Endometrial microvascular endothelial cells (primary cell): ENCODE data around the gene PEX26. TPM values are rescaled to one million over a fixed set of nuclear protein-coding genes. Genes with fewer than 3 reads are reported as not detected.
"Not testable (repeated sequence)": the region's sequence is repeated elsewhere in the genome, so short reads cannot be mapped to it uniquely, and the experiment has no call there.

Source experiments
- in situ Hi-C: cut with HindIII; loops from 2 replicates; pipeline ENCODE4 v1.10.0; 2017; ENCODE audit warnings: low sequenced_read_pairs, low pct_unique_long_range_greater_than_20kb; ENCODE audit errors: inconsistent ontology term
- total RNA-seq: library from RNA; depleted of rRNA; stranded (reverse); fragments of >200 nt; gene quantifications from one replicate; pipeline ENCODE4 v1.2.3, GENCODE V29; 2015; ENCODE audit errors: inconsistent ontology term

PEX26 gene
- total RNA-seq, 1 donor from 2014 or later: 25.6 TPM

GRCh38 chr22:18055619-18056160 lies 22.1 kb upstream of the PEX26 start:
- in situ Hi-C loops: no loop called here

DNA sequence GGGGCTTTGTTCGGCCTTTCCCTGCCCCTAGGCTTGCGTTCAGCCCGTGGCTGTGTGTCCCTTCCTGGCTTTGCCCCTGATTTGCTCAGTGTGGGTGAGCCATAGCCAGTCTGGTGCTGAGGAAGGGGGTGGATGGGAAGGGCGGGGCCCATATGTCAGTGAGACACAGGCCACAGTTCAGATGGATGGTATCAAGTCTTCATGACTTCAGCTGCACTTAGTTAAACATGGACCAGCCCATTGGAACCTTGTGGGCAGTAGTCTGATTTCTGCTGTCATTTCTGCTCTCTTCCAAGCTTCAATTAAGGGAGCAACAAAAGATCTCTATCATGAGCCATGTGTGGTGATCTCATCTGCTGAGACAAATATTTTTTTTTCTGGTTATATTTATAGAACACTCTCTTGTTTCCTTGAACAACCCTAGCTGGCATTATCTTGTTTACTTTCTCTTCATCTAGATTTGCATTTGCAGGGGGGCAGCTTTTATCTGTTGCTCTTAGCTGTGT lies 21.6 kb upstream of the PEX26 start:
- in situ Hi-C loops: no loop called here

DNA sequence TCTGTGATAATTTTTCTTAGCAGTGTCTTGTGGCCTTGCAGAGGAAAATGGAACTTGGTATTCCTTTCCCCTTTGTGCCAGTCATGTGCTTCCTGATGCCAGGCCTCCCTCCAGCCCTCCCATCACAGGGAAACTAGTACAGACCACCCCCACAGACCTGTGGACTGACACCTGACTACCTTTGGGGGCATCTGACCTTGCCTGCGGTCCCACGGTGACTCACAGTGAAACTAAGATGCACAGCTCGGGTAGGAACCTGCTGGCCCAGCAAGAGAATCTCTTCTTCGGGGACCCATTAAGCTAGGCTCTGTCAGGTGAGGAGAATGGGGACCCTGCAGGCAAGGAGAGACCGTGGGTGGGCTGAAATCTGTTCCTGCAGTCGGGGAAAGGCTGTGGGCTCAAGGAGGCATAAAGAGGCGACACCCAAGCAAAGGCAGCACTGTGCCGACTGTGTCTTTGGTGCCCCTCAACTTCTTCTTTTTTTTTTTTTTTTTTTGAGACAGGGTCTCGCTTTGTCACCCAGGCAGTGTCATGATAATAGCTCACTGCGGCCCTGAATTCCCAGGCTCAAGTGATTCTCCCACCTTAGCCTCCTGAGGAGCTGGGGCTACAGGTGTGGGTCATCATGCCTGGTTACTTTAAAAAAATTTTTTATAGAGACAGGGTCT lies 20.8 kb upstream of the PEX26 start:
- in situ Hi-C loops: no loop called here

- in situ Hi-C loops: no loop called here
Measured at GRCh38 chr22:18057568-18058209, 20.1 kb upstream of the PEX26 start.

DNA sequence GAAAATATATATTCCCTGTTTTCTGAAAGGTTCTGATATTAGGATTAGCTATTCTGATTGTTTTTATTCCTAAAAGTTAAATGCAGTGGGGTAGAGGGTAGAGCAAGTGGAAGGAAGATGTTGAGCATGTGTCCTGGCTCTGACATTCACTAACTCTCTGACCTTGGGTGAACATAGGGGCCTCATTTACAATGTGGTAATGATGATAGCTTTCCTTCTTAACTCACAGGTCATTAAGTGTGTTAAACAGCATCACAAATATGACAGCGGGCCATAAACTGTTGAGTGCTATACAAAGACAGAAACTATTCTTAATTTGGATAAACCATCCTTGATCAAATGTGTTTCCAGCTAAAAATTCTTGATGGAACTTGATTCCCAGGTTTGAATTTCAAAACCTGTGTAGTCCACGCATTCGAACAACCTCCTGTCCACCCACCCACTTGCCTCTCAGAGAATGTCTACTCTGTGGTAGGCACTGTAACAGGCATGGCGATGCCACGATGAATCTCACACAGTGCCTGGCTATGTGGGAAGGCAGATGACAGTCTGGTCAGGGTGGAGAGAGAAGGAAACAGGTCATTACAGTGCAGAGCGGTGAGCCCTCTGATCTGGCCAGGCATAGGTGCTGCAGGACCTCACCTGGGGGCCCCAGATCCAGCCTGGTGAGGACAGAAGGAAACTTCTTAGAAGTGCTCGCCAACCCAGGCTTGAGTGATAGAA lies 19.3 kb upstream of the PEX26 start:
- in situ Hi-C loops: no loop called here

DNA sequence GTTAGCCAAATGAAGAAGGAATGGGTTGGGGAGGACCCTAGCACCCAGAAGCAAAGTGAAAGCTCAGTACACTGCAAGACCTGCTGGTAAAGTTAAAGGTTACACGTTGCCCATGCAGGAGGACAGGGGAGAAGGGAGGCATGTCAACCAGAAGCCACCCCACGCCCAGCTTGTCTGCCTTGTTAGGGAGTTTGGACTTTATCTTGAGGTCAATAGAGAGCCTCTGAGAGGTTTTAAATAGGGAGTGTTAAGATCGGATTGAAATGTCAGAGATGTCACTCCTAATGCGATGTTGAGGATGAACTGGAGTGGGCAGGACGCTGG lies 18.7 kb upstream of the PEX26 start:
- in situ Hi-C loops: no loop called here

GRCh38 chr22:18059473-18059872 lies 18.3 kb upstream of the PEX26 start:
- in situ Hi-C loops: no loop called here

- in situ Hi-C loops: no loop called here
Measured at GRCh38 chr22:18059991-18060390, 17.8 kb upstream of the PEX26 start.

DNA sequence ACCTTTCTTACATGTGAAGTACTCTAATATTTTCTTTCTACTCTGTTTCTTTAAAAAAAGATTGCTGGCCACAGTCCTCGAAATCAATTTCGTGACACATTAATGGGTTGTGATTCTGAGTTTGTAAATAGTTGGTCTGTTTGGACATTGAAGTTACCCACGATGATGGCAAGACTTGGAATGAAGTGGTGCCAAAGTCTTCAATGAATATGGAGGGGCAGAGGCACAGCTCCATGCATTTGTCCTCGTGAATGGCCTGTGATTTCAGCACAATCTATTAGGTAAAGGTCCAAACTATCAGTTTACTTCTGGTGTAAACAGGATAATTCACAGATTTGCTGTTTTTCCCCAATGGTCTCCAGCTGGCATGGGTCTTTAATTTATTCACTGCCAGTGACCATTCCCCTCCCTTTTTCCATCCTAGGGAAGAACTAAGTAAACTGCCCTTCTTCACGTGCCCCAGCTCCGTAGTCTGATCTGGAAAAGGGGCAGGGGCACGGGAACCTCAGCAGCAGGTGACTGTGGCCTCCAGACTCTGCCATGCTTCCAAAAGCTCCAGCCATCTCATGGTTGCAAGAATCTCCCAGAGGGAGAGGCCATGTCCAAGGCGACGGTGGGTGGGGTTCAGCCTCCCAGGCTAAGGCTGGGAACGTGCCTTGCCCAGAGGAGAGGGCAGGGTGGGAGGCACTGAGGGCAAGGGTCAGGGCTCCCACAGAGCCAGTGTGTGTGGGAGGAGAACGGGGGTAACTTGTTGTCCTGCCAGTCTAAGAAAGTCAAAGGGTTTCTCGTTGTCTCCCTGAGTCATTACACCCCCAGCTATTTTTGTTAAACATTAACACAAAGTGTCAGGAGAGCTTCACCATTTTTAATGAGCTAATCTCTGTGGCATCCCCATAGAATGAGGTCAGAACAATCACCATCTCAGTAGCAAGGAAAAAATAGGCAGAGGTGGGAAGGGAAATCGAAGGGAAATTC lies 16.9 kb upstream of the PEX26 start:
- in situ Hi-C loops: no loop called here

GRCh38 chr22:18062421-18062820 lies 15.4 kb upstream of the PEX26 start:
- in situ Hi-C loops: no loop called here

- in situ Hi-C loops: no loop called here
Measured at GRCh38 chr22:18063306-18063705, 14.5 kb upstream of the PEX26 start.

GRCh38 chr22:18063715-18064114 lies 14.1 kb upstream of the PEX26 start:
- in situ Hi-C loops: not testable (repeated sequence)

DNA sequence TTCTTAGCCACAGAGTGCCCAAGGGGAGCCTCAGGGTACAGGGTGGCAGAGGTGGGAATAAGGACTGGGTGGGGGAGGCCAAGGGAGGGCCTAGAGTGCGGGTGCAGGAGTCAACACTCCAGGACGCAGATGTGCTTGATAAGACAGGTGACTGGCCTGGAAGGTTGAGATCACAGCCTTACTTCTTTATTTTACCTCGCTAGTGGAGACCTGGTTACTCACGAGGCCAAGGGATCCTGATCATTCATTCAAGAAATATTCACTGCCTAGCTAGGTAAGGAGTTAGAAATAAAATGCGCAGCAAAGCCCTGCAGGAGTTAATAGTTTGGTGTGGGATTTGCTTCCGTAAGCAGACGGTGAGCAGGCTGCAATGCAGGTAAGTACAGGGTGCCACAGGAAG lies 13.2 kb upstream of the PEX26 start:
- in situ Hi-C loops: no loop called here

GRCh38 chr22:18065256-18065655 lies 12.5 kb upstream of the PEX26 start:
- in situ Hi-C loops: no loop called here

DNA sequence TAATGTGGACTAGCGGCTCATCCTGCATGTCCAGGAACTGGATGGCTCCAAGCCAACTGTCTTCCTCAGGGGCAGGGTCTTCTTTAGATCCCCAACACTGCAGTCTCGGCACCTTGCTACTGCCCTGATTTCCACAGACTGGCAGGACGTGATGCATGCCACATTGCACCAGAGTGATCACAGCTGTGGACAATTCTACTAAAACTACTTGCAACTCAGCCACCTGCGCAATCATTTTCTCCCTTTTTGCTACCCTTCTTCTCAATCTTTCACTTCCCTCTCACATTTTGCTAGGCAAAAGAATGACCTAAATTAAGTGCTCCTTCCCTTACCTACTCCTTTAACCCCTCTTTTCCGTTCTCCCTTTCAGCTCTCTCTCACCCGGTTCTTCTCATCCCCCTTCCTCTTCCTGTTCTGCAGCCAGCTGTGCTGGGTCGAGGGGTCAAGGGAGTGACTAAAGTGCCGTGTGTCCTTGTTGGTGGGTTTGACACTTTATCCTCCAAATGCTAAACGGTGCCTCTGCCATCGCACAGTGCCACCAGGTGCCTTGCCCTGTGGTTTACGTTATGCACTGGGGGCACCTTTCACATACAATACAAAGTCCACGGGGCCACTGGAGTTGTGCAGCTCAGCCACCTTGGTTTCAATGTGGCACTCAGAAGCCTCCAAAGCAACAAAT lies 11.5 kb upstream of the PEX26 start:
- in situ Hi-C loops: no loop called here

DNA sequence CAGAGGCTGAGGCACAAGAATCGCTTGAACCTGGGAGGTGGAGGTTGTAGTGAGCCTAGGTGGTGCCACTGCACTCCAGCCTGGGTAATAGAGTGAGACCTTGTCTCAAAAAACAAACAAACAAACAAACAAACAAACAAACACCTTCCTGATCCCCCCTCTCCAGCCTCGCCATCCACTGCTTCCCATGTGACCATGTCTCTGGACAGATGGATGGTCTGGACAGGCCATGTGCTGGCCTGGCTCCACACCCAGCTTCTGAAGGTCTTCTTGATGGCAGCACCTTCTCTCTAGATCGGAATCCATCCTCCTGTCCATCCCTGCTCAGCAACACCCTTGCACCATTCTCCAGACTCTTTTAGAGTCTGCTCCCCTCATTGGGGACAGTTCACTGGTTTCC lies 10.7 kb upstream of the PEX26 start:
- in situ Hi-C loops: no loop called here

- in situ Hi-C loops: no loop called here
Measured at GRCh38 chr22:18067548-18068341, 10.0 kb upstream of the PEX26 start.
